DMS 273 (cell line): Measurements from ENCODE around the gene DNAJC3.
"Not testable (repeated sequence)": the region's sequence is repeated elsewhere in the genome, so short reads cannot be mapped to it uniquely, and the experiment has no call there.

Source experiments
- DNase-seq: peaks from one replicate; lab custom pipeline; 2025; ENCODE audit not compliant: unreplicated experiment; lab: John Stamatoyannopoulos, UW

Gene DNAJC3

GRCh38 chr13:95713651-95714050 lies 36.7 kb downstream of the DNAJC3 start:
- no peak for DNase-seq

GRCh38 chr13:95714142-95714832 lies 37.3 kb downstream of the DNAJC3 start:
- DNase-seq: no peak

GRCh38 chr13:95716231-95716630 lies 39.3 kb downstream of the DNAJC3 start:
- DNase-seq: no peak

GRCh38 chr13:95722241-95722640 lies 45.3 kb downstream of the DNAJC3 start:
- no peak for DNase-seq

GRCh38 chr13:95723438-95723837 lies 46.5 kb downstream of the DNAJC3 start:
- no peak for DNase-seq

- no peak for DNase-seq
These were observed 47.3 kb downstream of the DNAJC3 start for GRCh38 chr13:95724252-95724651.

- DNase-seq: no peak
These were observed 49.9 kb downstream of the DNAJC3 start for GRCh38 chr13:95726876-95727275.

GRCh38 chr13:95728957-95729356 lies 52.0 kb downstream of the DNAJC3 start:
- no peak for DNase-seq

GRCh38 chr13:95734124-95734523 lies 57.2 kb downstream of the DNAJC3 start:
- no peak for DNase-seq

GRCh38 chr13:95740071-95740978 lies 63.4 kb downstream of the DNAJC3 start:
- not testable (repeated sequence) for DNase-seq

GRCh38 chr13:95740979-95741320 lies 64.0 kb downstream of the DNAJC3 start:
- DNase-seq: no peak

GRCh38 chr13:95741584-95742563 lies 64.9 kb downstream of the DNAJC3 start:
- DNase-seq: no peak

GRCh38 chr13:95743192-95743591 lies 66.3 kb downstream of the DNAJC3 start:
- DNase-seq: no peak

GRCh38 chr13:95745289-95745688 lies 68.3 kb downstream of the DNAJC3 start:
- no peak for DNase-seq

GRCh38 chr13:95745752-95746151 lies 68.8 kb downstream of the DNAJC3 start:
- peak; percentile 12 for DNase-seq

- no peak for DNase-seq
These were observed 72.6 kb downstream of the DNAJC3 start for GRCh38 chr13:95749545-95749944.

- DNase-seq: no peak
These were observed 75.7 kb downstream of the DNAJC3 start for GRCh38 chr13:95752677-95753076.

GRCh38 chr13:95754069-95754468 lies 77.1 kb downstream of the DNAJC3 start:
- no peak for DNase-seq

- DNase-seq: no peak
These were observed 79.1 kb downstream of the DNAJC3 start for GRCh38 chr13:95756072-95756471.

GRCh38 chr13:95762626-95763025 lies 85.7 kb downstream of the DNAJC3 start:
- DNase-seq: not testable (repeated sequence)

GRCh38 chr13:95763601-95764000 lies 86.7 kb downstream of the DNAJC3 start:
- no peak for DNase-seq
